ENCODE measurements around the gene MFRP.
A peak's percentile ranks its signal among the peaks of the same experiment; 100 is the strongest.

MFRP gene

DNA sequence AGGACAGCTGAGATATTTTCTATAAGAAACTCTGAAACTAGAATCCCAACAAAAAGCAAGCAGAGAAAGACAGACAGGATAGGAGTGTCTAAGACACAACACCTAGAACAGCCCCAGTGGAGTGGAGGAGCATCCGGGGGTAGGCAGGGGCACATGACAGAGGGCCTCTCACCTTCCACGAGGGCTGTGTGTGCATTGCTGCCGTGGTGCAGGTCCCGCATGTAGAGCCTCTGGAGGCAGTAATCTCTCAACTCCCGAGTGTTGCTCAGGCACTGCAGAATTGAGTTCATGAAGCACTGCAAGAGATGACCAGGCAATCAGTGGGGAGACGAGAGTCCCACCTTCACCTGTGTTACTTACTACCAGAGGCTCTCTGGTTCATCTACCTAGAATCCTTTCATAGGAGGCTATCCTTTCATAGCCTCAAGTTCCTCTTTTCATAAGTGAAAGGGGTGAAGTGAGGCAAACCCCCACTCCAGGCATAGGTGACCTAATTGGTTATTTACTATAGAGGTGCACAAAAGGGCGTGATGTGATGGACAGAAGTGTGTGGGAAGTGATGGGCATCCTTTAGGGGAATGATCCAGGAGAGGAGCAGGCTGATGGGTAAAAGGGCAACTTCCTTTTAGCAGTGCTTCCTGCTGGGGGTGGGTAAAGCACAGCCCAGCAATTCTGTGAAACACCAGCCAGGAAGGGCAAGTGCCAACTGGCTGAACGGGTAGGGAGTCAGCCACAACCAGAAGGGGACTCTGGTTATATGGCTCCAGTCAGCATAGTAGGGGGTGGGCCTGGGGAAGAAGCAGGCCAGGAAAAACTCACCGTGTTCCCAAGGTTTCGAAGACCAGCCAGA lies 13.1 kb upstream of the MFRP start:
- no peak for DNase-seq (ENCODE audit: low read depth)

GRCh38 chr11:119357074-119357473 lies 10.6 kb upstream of the MFRP start:
- no peak for DNase-seq (ENCODE audit: low read depth)

DNA sequence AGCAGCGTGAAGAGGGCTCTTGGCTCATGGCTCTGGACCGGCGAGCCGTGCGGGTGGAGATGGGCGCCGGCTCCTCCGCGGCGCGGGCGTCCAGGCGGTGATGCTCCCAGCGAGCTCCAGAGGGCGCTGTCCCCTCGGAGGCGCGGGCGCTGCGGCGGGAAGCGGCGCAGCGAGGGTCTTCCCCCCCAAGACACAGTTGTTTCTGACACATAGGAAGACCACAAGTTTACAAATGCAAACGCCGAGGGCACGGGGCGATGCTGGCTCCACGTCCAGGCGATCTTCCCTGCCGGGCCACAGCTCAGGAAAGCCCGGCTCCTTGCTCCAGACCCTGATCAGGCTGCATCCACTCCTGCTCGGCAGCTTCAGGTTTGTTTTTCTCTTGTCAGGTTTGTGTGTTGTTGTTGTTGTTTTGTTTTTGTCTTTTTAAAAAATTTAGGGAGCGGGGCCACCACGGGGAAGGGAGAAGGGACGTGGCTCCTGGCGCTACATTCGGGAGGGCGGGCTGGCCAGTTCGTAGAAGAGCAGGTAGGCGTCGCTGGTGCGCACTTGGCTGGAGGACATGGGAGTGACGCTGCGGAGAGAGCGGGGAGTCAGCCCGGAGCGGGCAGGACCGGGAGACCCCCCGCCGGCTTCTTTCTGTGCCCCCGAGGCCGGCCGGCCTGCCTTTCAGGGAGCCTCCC lies 10.0 kb upstream of the MFRP start:
- DNase-seq (ENCODE audit: low read depth) = peak; percentile 64

- DNase-seq (ENCODE audit: low read depth) = no peak
These were observed 8.8 kb upstream of the MFRP start for GRCh38 chr11:119355091-119355843.

DNA sequence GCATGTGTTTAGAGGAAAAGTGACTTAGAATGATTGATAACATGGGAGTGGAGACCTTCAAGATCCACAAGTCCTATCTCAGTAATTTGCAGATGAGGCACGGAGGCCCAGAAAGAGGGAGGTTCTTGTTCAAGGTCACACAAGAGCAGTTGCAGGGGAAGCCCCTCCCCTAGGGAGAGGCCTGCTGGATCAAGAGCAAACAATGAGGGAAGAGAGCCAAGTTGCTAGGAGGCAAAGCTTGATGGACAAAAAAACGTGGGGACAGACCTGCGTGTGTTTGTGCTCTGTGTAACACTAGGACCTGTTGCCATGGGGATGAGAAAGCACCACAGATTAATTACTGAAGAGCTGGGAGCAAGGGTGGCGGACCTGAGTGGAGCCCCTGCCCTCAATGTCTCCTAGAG lies 6.4 kb upstream of the MFRP start:
- DNase-seq (ENCODE audit: low read depth) = no peak

- DNase-seq (ENCODE audit: low read depth) = no peak
These were observed 4.7 kb upstream of the MFRP start for GRCh38 chr11:119351232-119351631.

DNA sequence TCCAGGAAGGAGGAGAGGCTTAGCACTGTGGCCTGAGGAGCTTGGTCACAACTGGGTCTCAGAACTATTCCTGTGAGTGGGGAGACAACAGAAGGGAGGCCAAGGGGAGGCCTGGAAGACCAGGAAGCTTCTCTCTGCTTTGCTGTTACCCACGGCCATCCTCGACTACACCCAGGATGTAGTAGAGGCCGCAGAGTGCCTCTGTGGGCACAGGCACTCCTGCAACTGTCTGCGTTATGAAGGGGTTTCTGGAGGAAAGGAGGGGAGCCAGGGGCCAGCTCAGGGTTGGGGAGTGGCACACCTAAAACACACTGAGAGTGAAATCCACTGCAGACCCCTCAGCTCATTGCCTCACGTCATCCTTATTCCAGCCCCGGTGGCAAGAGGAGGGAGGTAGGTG lies 3.8 kb upstream of the MFRP start:
- DNase-seq (ENCODE audit: low read depth) = no peak

DNA sequence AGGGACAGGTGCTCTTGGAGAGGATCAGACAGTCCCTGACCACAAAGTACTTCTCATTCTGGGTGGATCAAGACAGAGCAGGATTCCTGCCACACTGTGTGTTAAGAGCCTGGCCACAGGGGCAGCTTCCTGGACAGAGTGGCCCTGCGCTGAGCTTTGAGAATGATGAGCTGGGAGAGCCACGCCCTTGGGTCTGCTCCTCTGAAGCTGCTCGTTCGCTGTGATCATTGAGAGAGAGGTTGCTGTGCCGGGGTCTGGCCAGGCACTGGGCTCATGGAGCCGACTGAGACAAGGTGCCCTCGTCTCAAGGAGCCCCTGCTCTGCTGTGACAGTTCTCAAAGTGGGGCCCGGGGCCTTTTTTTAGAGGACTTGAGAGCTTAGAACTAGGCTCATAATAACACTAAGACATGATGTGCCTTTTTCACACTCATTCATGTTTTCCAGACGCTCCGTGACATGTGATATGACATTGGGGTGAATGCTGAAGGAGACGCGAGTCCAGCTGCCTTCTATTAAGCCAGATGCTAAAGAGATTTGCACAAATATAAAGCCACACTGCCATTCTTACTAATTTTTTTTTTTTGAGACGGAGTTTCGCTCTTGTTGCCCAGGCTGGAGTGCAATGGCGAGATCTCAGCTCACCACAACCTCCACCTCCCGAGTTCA lies 1.6 kb upstream of the MFRP start:
- DNase-seq (ENCODE audit: low read depth) = no peak

DNA sequence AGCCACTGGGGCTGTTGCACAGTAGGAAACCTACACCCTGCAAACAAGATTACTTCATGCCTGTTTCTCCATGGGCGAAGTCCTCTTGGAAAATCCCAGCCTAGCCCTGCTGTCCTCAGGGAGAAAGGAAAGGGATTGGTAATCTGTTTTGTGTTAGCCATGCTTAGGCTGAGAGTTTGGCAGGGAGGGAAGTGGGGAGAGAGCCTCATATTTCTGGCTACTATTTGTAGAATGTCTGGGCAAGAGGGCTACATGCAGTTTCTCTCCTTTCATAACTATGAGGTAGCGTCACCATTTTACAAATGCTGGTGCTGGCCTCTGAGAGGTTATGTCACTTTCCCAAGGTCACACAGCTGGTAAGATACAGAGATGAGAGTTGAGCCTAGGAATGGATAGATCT lies 737 bp upstream of the MFRP start:
- no peak for DNase-seq (ENCODE audit: low read depth)

GRCh38 chr11:119345685-119346084 lies 820 bp downstream of the MFRP start:
- no peak for DNase-seq (ENCODE audit: low read depth)

DNA sequence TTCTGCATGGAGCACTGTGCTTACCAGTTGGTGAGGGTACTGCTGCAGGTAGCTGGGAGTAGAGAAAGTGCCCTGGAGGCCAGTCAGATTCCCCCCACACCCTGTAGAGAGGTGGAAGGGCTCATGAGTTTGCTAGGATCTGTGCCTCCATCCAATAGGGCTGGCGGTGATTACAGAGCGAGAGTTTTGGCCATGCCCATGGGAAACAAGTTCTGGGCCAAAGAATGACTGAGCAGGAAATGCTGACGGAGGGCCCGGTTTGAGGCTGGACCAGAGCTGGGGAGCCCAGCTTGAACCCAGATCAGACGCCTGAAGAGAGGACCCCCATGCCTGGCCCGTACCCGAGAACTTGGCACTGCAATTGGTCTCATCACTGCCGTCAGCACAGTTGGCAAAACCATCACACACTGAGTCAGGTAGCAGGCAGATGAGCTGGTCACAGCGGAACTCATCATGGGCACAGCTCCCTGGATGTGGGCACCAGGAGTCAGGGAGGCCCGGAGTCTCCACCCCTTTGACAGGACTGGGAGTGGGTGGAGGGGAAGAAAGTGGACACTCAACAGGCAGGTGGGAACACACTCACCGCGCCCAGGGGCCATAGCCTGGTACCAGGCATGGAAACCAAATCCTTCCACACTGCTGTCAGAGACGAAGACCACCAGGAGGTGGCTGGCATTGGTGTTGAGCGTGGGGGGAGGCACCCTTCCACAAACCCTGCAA lies 2.1 kb downstream of the MFRP start:
- DNase-seq (ENCODE audit: low read depth) = no peak

- DNase-seq (ENCODE audit: low read depth) = no peak
These were observed 2.8 kb downstream of the MFRP start for GRCh38 chr11:119343726-119344125.

DNA sequence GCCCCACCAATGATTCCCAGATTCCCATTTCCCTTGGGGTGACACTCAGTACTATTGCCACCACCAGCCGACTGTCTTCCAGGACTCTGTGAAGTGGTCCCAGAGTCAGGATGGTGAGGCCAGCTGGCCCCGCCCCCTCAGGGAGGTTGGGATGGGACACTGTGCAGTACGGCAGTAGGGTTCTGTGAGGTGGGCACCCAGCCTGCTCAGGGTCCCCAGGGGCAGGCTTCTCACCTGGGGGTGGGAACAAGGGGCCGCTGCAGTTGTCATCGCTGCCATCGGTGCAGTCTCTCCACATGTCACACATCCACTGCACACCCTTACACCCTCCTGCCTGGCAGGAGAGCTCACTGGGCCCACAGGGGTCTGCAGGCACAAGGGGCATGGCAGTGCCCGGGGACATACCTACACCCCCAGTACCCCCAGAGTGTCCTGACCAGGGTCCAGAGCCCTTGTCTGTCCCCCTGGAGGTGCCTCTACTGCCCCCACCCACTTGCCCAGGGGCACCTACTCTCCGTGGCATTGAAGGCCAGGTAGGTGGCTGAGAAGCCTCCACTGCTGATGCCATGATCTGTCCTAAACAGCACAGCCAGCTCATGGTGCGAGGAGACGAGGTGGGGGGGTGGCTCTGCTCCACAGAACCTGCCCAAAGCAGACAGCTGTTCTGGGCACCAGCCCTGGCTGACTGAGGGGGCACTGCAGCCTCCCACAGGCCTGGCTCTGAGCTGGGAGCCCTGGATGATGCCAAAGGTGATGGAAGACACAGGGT lies 4.0 kb downstream of the MFRP start:
- no peak for DNase-seq (ENCODE audit: low read depth)

DNA sequence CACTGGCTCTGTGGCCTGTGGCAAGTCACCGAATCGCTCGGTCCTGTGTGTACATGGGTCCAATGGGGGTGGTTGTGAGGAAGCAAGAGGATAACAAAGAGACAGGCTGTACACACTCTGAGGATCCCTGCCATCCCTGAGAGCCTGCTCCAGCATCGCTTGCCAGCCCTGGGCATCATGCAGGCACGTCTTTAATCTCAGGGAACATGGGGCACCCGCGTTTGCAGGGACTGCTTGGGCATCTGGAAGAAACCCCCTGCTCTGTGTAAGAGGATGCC lies 4.5 kb downstream of the MFRP start:
- no peak for DNase-seq (ENCODE audit: low read depth)

DNA sequence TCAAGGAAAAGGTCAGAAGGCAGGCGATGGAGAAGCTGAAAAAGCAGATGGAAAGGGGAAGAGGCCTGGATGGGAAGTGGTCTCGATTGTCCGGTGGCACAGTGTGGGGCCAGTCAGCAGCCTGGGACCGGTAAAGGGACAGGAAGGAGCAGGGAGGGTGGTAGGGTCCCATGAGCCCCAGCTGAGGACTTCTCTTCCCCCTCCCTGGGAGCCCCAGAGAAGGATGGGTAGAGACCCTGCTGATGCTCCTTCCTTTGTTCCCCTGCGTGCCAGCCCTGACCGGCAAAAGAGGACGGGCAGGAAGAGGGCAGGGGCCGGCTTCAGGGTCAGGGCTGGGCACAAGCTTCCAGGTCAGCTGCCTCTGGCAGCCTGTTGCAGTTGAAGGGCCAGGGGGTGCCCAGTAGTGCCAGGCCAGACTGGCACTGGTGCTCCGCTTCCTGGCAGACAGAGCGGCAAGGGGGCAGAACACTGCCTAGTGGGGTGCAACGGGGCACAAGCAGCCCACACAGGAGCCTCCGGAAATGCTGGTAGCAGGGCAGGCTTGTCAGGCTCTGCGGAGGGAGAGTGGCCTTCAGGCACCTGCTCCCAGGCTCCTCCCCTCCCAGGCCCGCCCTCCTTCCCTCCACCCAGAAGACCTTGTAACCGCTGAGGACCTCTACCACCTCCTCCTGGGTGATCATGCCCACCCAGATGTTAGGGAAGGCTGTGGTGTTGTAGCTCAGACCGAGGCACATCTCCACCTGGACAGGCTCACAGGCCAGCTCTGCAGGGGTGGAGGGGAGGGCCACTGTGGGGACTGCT lies 5.1 kb downstream of the MFRP start:
- no peak for DNase-seq (ENCODE audit: low read depth)

DNA sequence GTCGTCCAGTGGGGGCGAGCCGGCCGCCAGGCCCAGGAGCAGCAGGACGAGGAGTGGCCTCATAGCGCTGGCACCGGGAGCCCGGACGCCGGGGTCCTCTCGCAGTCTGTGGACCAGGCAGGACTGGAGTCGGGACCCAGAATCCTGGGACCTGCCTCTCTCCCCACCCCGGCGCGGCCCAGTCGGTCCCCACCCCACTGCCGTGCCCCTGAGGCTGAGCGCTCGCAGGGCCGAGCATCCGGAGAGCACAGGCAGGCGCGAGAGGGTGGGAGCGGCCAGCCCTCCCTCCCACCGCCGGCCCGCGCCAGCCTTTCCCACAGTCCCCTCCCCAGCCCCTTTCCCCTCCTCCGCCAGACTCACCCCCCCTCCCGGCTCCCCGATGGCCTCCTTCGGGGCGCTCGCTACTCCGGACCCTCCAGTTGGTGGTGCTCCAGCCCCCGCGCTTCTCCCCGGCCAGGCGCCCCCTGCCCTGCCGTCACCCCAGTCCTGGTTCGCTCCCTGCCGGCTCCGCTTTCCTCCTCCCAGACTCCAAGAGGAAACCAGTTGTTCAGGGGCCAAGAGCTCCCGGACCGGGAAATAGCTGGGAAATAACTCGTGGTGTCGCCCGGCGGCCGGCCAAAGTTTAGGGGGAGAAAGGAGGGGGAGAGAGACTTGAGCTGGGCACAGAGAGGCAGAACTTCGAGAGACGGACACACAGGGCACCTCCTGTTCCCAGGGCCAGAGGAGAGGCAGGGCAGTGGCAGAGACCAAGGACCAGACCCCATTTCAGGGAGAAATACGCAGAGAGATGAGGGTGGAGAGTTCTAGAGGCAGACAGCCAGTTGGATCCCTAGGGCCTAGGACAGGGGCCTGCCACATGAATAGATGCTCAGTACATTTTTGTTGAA lies 5.9 kb downstream of the MFRP start, which contains the start of gene C1QTNF5:
Gene C1QTNF5 (minus strand): TSS at position 549 of the 887 bp plus-strand sequence. CDS start 486 bp downstream, at position 63.
- DNase-seq (ENCODE audit: low read depth) = no peak

- DNase-seq (ENCODE audit: low read depth) = no peak
These were observed 6.7 kb downstream of the MFRP start for GRCh38 chr11:119339589-119340334.

- no peak for DNase-seq (ENCODE audit: low read depth)
These were observed 7.4 kb downstream of the MFRP start for GRCh38 chr11:119338965-119339588.

All from T follicular helper cell (primary cell).